MM.1S (cell line): ENCODE results near the gene REXO4.

Experiments
- EZH2 ChIP-seq: fragments of 300-600 bp; sonication (generic); optimal IDR thresholded peaks from 2 replicates; pipeline ENCODE3; 2017; ENCODE audit warnings: low read depth, mild to moderate bottlenecking, antibody characterized with exemption, low read length, mixed read lengths
- TF ChIP-seq, protein P1 (sequence below): fragments of 300-600 bp; sonication (generic); IDR thresholded peaks from 2 replicates; pipeline ENCODE4 v1.5.1; 2016; ENCODE audit warnings: antibody characterized with exemption, low read length, mixed read lengths

- TF ChIP-seq, protein P1, sequence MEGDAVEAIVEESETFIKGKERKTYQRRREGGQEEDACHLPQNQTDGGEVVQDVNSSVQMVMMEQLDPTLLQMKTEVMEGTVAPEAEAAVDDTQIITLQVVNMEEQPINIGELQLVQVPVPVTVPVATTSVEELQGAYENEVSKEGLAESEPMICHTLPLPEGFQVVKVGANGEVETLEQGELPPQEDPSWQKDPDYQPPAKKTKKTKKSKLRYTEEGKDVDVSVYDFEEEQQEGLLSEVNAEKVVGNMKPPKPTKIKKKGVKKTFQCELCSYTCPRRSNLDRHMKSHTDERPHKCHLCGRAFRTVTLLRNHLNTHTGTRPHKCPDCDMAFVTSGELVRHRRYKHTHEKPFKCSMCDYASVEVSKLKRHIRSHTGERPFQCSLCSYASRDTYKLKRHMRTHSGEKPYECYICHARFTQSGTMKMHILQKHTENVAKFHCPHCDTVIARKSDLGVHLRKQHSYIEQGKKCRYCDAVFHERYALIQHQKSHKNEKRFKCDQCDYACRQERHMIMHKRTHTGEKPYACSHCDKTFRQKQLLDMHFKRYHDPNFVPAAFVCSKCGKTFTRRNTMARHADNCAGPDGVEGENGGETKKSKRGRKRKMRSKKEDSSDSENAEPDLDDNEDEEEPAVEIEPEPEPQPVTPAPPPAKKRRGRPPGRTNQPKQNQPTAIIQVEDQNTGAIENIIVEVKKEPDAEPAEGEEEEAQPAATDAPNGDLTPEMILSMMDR, result peak; percentile 31
- no peak for TF ChIP-seq EZH2
Observed at GRCh38 chr9:133356391-133357091, 61.3 kb downstream of the REXO4 start, which contains the start of the genes SURF1 and SURF2.
